ENCODE results near the gene TAF11. TPM values are rescaled to one million over a fixed set of nuclear protein-coding genes. Genes with fewer than 3 reads are reported as not detected.

Gene TAF11
- total and polyA plus RNA-seq, 2 of the 8 experiments (the other 6 are each of a cell fraction or from before 2014, with no cell fraction given) = 38.2 to 48.6 TPM

DNA sequence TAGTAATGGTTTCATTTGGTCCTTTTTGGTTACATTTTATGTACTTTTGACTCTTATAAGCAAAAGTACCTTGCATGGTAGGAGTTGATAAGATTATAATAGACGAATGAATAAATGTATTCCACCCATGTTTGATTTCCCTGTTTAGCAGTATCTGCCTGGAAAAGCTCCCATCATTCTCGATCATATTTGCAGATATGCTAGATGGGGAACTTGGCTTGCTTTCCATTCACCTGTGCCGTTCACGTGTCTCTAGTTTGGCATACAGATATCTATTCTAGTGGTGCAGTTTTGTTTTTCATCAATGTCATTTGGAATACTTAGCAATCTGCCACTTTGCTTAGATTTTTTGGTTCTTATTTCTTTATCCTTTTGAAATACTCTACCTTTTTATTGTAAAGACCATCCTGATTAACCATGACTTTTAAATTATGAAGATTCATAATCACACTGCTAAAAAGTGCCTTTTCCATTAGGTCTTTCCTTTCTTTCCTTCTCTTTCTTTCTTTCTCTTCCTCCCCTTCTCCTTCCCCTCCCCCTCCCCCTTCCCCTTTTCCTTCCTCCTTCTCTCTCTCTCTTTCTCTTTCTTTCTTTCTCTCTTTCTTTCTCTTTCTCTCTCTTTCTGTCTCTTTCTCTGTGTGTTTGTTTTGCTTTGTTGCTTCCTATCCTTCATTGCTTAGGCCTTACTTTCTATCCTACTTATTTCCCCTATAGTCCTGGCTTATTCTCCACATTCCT lies 41.6 kb upstream of the TAF11 start (continued):
- TF ChIP-seq SP2 (IDR thresholded peaks at IDR 0.05; ENCODE audit: low read length) (no peak), SRF (IDR thresholded peaks at IDR 0.05; ENCODE audit: low read depth, low read length) (no peak), KDM4A (IDR thresholded peaks at IDR 0.05; ENCODE audit: low read depth, low read length, severe bottlenecking) (no peak), KDM1A (IDR thresholded peaks at IDR 0.05; ENCODE audit: borderline replicate concordance, low read length) (no peak), CBX5 (IDR thresholded peaks at IDR 0.05; ENCODE audit: low read depth, low read length) (no peak), SIX5 (IDR thresholded peaks at IDR 0.05; ENCODE audit: low read depth, low read length) (no peak)
- TF ChIP-seq, protein P1, sequence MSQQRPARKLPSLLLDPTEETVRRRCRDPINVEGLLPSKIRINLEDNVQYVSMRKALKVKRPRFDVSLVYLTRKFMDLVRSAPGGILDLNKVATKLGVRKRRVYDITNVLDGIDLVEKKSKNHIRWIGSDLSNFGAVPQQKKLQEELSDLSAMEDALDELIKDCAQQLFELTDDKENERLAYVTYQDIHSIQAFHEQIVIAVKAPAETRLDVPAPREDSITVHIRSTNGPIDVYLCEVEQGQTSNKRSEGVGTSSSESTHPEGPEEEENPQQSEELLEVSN (IDR thresholded peaks at IDR 0.05) = no peak
- TF ChIP-seq, protein P2, sequence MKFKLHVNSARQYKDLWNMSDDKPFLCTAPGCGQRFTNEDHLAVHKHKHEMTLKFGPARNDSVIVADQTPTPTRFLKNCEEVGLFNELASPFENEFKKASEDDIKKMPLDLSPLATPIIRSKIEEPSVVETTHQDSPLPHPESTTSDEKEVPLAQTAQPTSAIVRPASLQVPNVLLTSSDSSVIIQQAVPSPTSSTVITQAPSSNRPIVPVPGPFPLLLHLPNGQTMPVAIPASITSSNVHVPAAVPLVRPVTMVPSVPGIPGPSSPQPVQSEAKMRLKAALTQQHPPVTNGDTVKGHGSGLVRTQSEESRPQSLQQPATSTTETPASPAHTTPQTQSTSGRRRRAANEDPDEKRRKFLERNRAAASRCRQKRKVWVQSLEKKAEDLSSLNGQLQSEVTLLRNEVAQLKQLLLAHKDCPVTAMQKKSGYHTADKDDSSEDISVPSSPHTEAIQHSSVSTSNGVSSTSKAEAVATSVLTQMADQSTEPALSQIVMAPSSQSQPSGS (IDR thresholded peaks at IDR 0.05; ENCODE audit: low read length) = no peak
